Endothelial cell of umbilical vein (primary cell): Measurements from ENCODE around the gene AFF1. TPM values are rescaled to one million over a fixed set of nuclear protein-coding genes. Genes with fewer than 3 reads are reported as not detected.
A peak's percentile ranks its signal among the peaks of the same experiment; 100 is the strongest.

Experiments used
- BruUV-seq: library from RNA; stranded (reverse); fragments of 400-500 nt; replicated peaks from 2 replicates; lab custom pipeline; 2021; lab: Mats Ljungman, UMichigan
- CTCF ChIA-PET: fragments of 300-600, 350-600 bp; sonication (Branson Sonifier 250); formaldehyde crosslinking; loops from one replicate; lab custom pipeline; 2021; ENCODE audit warnings: antibody characterized with exemption, inconsistent platforms; lab: Charles Lee
- POLR2A ChIA-PET: fragments of 300-600, 350-600 bp; sonication (Branson Sonifier 250); formaldehyde crosslinking; loops from one replicate; lab custom pipeline; 2021; ENCODE audit warnings: antibody characterized with exemption, inconsistent platforms; lab: Charles Lee
- DNase-seq: peaks from one replicate; pipeline ENCODE4 v3.0.0-alpha.2; 2011; ENCODE audit warnings: low read depth, low spot score
- FAIRE-seq: peaks from 2 replicates; lab custom pipeline; 2011; peaks lifted over from hg19 to GRCh38; lab: Jason Lieb, UNC
- H2AFZ ChIP-seq: 2 replicates; pipeline ENCODE4 v1.6.0; 2012; ENCODE audit warnings: low read depth, low read length, control low read depth, inconsistent platforms
- H3K27ac ChIP-seq: 2 replicates; pipeline ENCODE4 v1.5.1; 2011; ENCODE audit warnings: low read depth, mild to moderate bottlenecking, control low read depth, low read length, moderate library complexity; ENCODE audit not compliant: insufficient read depth
- H3K27me3 ChIP-seq, 2 experiments: 2 replicates each; pipeline versions ENCODE4 v1.6.0 to v1.6.1; 2011; ENCODE audit warnings: low read length in 2 of 2, mixed read lengths in 1 of 2; ENCODE audit not compliant: control insufficient read depth in 2 of 2, insufficient read depth in 2 of 2
- H3K36me3 ChIP-seq, 2 experiments: 2 replicates in 1 of 2; 3 replicates in 1 of 2; pipeline ENCODE4 v1.5.1; 2011; ENCODE audit warnings: low read length in 2 of 2, mild to moderate bottlenecking in 1 of 2, moderate library complexity in 1 of 2; ENCODE audit not compliant: control insufficient read depth in 2 of 2, insufficient read depth in 2 of 2; ENCODE audit errors: extremely low read depth in 1 of 2
- H3K4me1 ChIP-seq: 3 replicates; pipeline ENCODE4 v1.5.1; 2011; ENCODE audit warnings: mild to moderate bottlenecking, low read length; ENCODE audit not compliant: control insufficient read depth, insufficient read depth; ENCODE audit errors: extremely low read depth
- H3K4me2 ChIP-seq: 2 replicates; pipeline ENCODE4 v1.6.1; 2011; ENCODE audit warnings: low read length, control low read depth, mixed read lengths; ENCODE audit not compliant: insufficient read depth
- H3K4me3 ChIP-seq, 3 experiments: fragments of 200-600 bp in 1 of 3; sonication (generic), shearing (Covaris generic) in 1 of 3; replicated peaks in 1 of 3; 2 replicates each; pipeline ENCODE4 v1.5.1; 2011 to 2016; ENCODE audit warnings: control low read depth in 3 of 3, low read length in 3 of 3, mild to moderate bottlenecking in 2 of 3, inconsistent platforms in 1 of 3, low read depth in 1 of 3, moderate library complexity in 1 of 3; ENCODE audit not compliant: insufficient read depth in 1 of 3
- H3K79me2 ChIP-seq: 2 replicates; pipeline ENCODE4 v1.6.0; 2012; ENCODE audit warnings: low read length, inconsistent platforms; ENCODE audit not compliant: control insufficient read depth, insufficient read depth
- H3K9ac ChIP-seq: replicated peaks from 2 replicates; pipeline ENCODE3; 2011; ENCODE audit warnings: low read length, control low read depth; ENCODE audit not compliant: insufficient read depth; ENCODE audit errors: extremely low read depth
- H3K9me1 ChIP-seq: replicated peaks from 3 replicates; pipeline ENCODE4 v1.6.0; 2011; ENCODE audit warnings: mild to moderate bottlenecking, low read length; ENCODE audit not compliant: control insufficient read depth, insufficient read depth; ENCODE audit errors: extremely low read depth
- H3K9me3 ChIP-seq: replicated peaks from 2 replicates; pipeline ENCODE4 v1.5.1; 2012; ENCODE audit warnings: low read length, inconsistent platforms; ENCODE audit not compliant: control insufficient read depth, insufficient read depth
- H4K20me1 ChIP-seq: replicated peaks from 2 replicates; pipeline ENCODE3; 2011; ENCODE audit warnings: mild to moderate bottlenecking, low read length; ENCODE audit not compliant: control insufficient read depth, insufficient read depth; ENCODE audit errors: extremely low read depth
- EZH2 ChIP-seq: IDR thresholded peaks from 2 replicates; pipeline ENCODE4 v1.6.1; 2012; ENCODE audit warnings: borderline replicate concordance, low read depth, mild to moderate bottlenecking, moderate library complexity, low read length, inconsistent platforms; ENCODE audit not compliant: severe bottlenecking
- FOS ChIP-seq: IDR thresholded peaks from 2 replicates; pipeline ENCODE4 v1.6.1; 2011; ENCODE audit warnings: mild to moderate bottlenecking, low read length, moderate library complexity, borderline replicate concordance; ENCODE audit not compliant: insufficient read depth
- GATA2 ChIP-seq: IDR thresholded peaks from 2 replicates; pipeline ENCODE4 v1.7.0; 2011; ENCODE audit warnings: low read depth, mild to moderate bottlenecking, moderate library complexity, mixed read lengths, low read length; ENCODE audit not compliant: insufficient read length, insufficient read depth
- JUN ChIP-seq: IDR thresholded peaks from 2 replicates; pipeline ENCODE4 v1.6.1; 2011; ENCODE audit warnings: borderline replicate concordance, low read depth; ENCODE audit not compliant: insufficient read length, insufficient read depth
- MAX ChIP-seq: IDR thresholded peaks from 2 replicates; pipeline ENCODE4 v1.6.1; 2011; ENCODE audit not compliant: insufficient read depth, insufficient read length
- MYC ChIP-seq: IDR thresholded peaks from one replicate; pipeline ENCODE4 v1.6.1; 2011; ENCODE audit warnings: mild to moderate bottlenecking, low read depth, low read length
- POLR2AphosphoS5 ChIP-seq: IDR thresholded peaks from 2 replicates; pipeline ENCODE4 v1.6.1; 2012; ENCODE audit warnings: low read depth, mild to moderate bottlenecking, control low read depth, low read length, moderate library complexity; ENCODE audit not compliant: insufficient read depth
- dilution Hi-C: fragments of 300-500 bp; cut with MboI; formaldehyde crosslinking; loops from one replicate; pipeline ENCODE4 v1.15.0; 2019; ENCODE audit warnings: low sequenced_read_pairs; ENCODE audit not compliant: extremely low pct_ligation_motif_present
- intact Hi-C: fragments of 100-400 bp; cut with micrococcal nuclease; formaldehyde crosslinking; loops from one replicate; pipeline ENCODE4 v1.10.0; 2022
- polyA plus RNA-seq, 4 experiments: library from polyadenylated mRNA; depleted of rRNA in 3 of 4; stranded (reverse) in 3 of 4; unstranded in 1 of 4; fragments of >200 nt; gene quantifications; 2 replicates each; pipeline versions ENCODE4 v1.2.1 to v1.2.3, GENCODE V29; 2011 to 2012; ENCODE audit warnings: missing spikeins in 1 of 4
- total RNA-seq: library from RNA; stranded (reverse); gene quantifications from 2 replicates; pipeline ENCODE4 v1.2.3, GENCODE V29; 2021
- TF ChIP-seq, protein P1 (sequence below), 2 donors: IDR thresholded peaks; 1 replicate in 1 of 2; 2 replicates in 1 of 2; pipeline ENCODE4 v1.5.1; 2011; ENCODE audit warnings: low read length in 2 of 2, mild to moderate bottlenecking in 2 of 2, moderate library complexity in 2 of 2, control low read depth in 1 of 2, inconsistent platforms in 1 of 2, low read depth in 1 of 2; ENCODE audit not compliant: insufficient read depth in 1 of 2; ENCODE audit errors: extremely low read depth in 1 of 2

AFF1 gene
- total and polyA plus RNA-seq, 2 donors (not counting 3 experiments of a cell fraction or from before 2014, with no cell fraction given) = 26.2 to 106 TPM

- no peak for FAIRE-seq
- H2AFZ ChIP-seq = no peak overlapping the region
- peak overlapping the region; percentile 57 for H3K4me2 ChIP-seq
- peaks cover 80% of the 10 kb centered on the region for H3K79me2 ChIP-seq
- H3K9me3 ChIP-seq = no peaks in the 10 kb centered on the region
- H3K36me3 ChIP-seq = no peaks in the 10 kb centered on the region
- dilution Hi-C loops = no loop called here
- TF ChIP-seq POLR2AphosphoS5 (no peak), MYC (no peak), JUN (peak; percentile 91), GATA2 (no peak), FOS (peak; percentile 94), MAX (no peak), EZH2 (no peak)
- TF ChIP-seq, protein P1, sequence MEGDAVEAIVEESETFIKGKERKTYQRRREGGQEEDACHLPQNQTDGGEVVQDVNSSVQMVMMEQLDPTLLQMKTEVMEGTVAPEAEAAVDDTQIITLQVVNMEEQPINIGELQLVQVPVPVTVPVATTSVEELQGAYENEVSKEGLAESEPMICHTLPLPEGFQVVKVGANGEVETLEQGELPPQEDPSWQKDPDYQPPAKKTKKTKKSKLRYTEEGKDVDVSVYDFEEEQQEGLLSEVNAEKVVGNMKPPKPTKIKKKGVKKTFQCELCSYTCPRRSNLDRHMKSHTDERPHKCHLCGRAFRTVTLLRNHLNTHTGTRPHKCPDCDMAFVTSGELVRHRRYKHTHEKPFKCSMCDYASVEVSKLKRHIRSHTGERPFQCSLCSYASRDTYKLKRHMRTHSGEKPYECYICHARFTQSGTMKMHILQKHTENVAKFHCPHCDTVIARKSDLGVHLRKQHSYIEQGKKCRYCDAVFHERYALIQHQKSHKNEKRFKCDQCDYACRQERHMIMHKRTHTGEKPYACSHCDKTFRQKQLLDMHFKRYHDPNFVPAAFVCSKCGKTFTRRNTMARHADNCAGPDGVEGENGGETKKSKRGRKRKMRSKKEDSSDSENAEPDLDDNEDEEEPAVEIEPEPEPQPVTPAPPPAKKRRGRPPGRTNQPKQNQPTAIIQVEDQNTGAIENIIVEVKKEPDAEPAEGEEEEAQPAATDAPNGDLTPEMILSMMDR (IDR thresholded peaks at IDR 0.05; ENCODE audit: extremely low read depth in 1 of 2, insufficient read depth in 1 of 2, low read depth in 1 of 2, low read length in 2 of 2) = no peak
- peak; percentile 93 for DNase-seq
- H4K20me1 ChIP-seq = no peaks in the 10 kb centered on the region
- ChIA-PET POLR2A (interaction anchor here (0.6 to 1.1 kb wide), 5 partner anchors 15 to 77 kb away, joined by 3 to 4 read pairs (median 3); partner anchors contain the start of gene AFF1), CTCF (interaction anchor here (0.9 to 1.9 kb wide), 8 partner anchors 19 to 93 kb away, joined by 3 to 23 read pairs (median 6); partner anchors contain the start of gene AFF1)
- H3K4me3 ChIP-seq = no peak overlapping the region
- H3K27me3 ChIP-seq = no peaks in the 10 kb centered on the region
- peaks cover 59% of the 10 kb centered on the region for H3K4me1 ChIP-seq
- intact Hi-C loops = loop anchor here (1.0 kb wide), 1 partner anchor 22 kb away; no protein-coding TSS in a partner anchor
- H3K27ac ChIP-seq = peak overlapping the region; percentile 65
- H3K9ac ChIP-seq = no peak overlapping the region
- BruUV-seq = no TSS peak
- H3K9me1 ChIP-seq = no peaks in the 10 kb centered on the region
Measured at GRCh38 chr4:87011340-87012034, 76.7 kb downstream of the AFF1 start.
